H9 (cell line): ENCODE results near the gene RABGAP1. TPM values are rescaled to one million over a fixed set of nuclear protein-coding genes. Genes with fewer than 3 reads are reported as not detected.

Experiments
- DNase-seq: peaks from one replicate; pipeline ENCODE4 v3.0.0-alpha.2; 2017
- H2AFZ ChIP-seq: one replicate; pipeline ENCODE4 v1.6.1; 2013; ENCODE audit warnings: mild to moderate bottlenecking, low read length, control low read depth, moderate library complexity
- H2AK5ac ChIP-seq: 2 replicates; pipeline ENCODE4 v1.6.1; 2013; ENCODE audit warnings: low read length, control low read depth, mixed read lengths; ENCODE audit not compliant: insufficient read length
- H2BK120ac ChIP-seq: one replicate; pipeline ENCODE4 v1.6.1; 2013; ENCODE audit warnings: low read depth, mild to moderate bottlenecking, low read length, control low read depth, inconsistent platforms; ENCODE audit not compliant: poor library complexity, severe bottlenecking
- H2BK12ac ChIP-seq: 2 replicates; pipeline ENCODE4 v1.6.1; 2013; ENCODE audit warnings: low read length, control low read depth, mixed read lengths, low read depth; ENCODE audit not compliant: insufficient read length
- H2BK15ac ChIP-seq: 2 replicates; pipeline ENCODE4 v1.6.1; 2013; ENCODE audit warnings: low read depth, low read length, control low read depth
- H2BK20ac ChIP-seq: one replicate; pipeline ENCODE4 v1.6.1; 2013; ENCODE audit warnings: low read depth, mild to moderate bottlenecking, low read length, control low read depth, inconsistent platforms; ENCODE audit not compliant: poor library complexity, severe bottlenecking
- H2BK5ac ChIP-seq: 2 replicates; pipeline ENCODE4 v1.6.1; 2013; ENCODE audit warnings: low read length, control low read depth, mixed read lengths; ENCODE audit not compliant: insufficient read length
- H3K14ac ChIP-seq: 2 replicates; pipeline ENCODE4 v1.6.1; 2013; ENCODE audit warnings: low read length, control low read depth; ENCODE audit not compliant: insufficient read depth
- H3K18ac ChIP-seq: 2 replicates; pipeline ENCODE4 v1.6.1; 2013; ENCODE audit warnings: low read depth, mild to moderate bottlenecking, mixed read lengths, low read length, control low read depth; ENCODE audit not compliant: insufficient read length
- H3K23ac ChIP-seq: 2 replicates; pipeline ENCODE4 v1.6.1; 2013; ENCODE audit warnings: low read length, control low read depth, mixed read lengths, low read depth; ENCODE audit not compliant: insufficient read length
- H3K23me2 ChIP-seq: 2 replicates; pipeline ENCODE4 v1.6.1; 2013; ENCODE audit warnings: low read depth, mild to moderate bottlenecking, mixed read lengths, low read length, control low read depth; ENCODE audit not compliant: insufficient read length, poor library complexity, severe bottlenecking
- H3K27ac ChIP-seq: 2 replicates; pipeline ENCODE4 v1.5.1; 2013; ENCODE audit warnings: low read length, control low read depth, mixed read lengths, low read depth; ENCODE audit not compliant: insufficient read length
- H3K27me3 ChIP-seq: 2 replicates; pipeline ENCODE4 v1.6.1; 2013; ENCODE audit warnings: low read length, control low read depth, inconsistent platforms; ENCODE audit not compliant: insufficient read depth
- H3K4ac ChIP-seq: 2 replicates; pipeline ENCODE4 v1.6.1; 2013; ENCODE audit warnings: low read depth, mild to moderate bottlenecking, control low read depth, inconsistent platforms, low read length, moderate library complexity
- H3K4me1 ChIP-seq: 2 replicates; pipeline ENCODE4 v1.6.1; 2013; ENCODE audit warnings: low read length, control low read depth, inconsistent platforms; ENCODE audit not compliant: insufficient read depth
- H3K4me2 ChIP-seq: 2 replicates; pipeline ENCODE4 v1.6.1; 2013; ENCODE audit warnings: low read length, control low read depth, mixed read lengths; ENCODE audit not compliant: insufficient read length, insufficient read depth
- H3K56ac ChIP-seq: 2 replicates; pipeline ENCODE4 v1.6.1; 2013; ENCODE audit warnings: low read depth, mild to moderate bottlenecking, mixed read lengths, low read length, control low read depth; ENCODE audit not compliant: insufficient read length
- H3K79me1 ChIP-seq: 2 replicates; pipeline ENCODE4 v1.6.1; 2013; ENCODE audit warnings: low read depth, mild to moderate bottlenecking, moderate library complexity, low read length, control low read depth, inconsistent platforms; ENCODE audit not compliant: insufficient read depth, poor library complexity, severe bottlenecking
- H3K79me2 ChIP-seq: 2 replicates; pipeline ENCODE4 v1.6.1; 2013; ENCODE audit warnings: low read length, control low read depth, inconsistent platforms; ENCODE audit not compliant: insufficient read depth
- H3K9ac ChIP-seq: 2 replicates; pipeline ENCODE4 v1.6.1; 2013; ENCODE audit warnings: low read length, control low read depth, mixed read lengths; ENCODE audit not compliant: insufficient read length; ENCODE audit errors: extremely low read depth
- H3K9me3 ChIP-seq: one replicate; pipeline ENCODE4 v1.6.1; 2013; ENCODE audit warnings: low read depth, low read length, inconsistent platforms; ENCODE audit not compliant: control insufficient read depth
- H3T11ph ChIP-seq: one replicate; pipeline ENCODE4 v1.6.1; 2013; ENCODE audit warnings: mild to moderate bottlenecking, low read length, control low read depth, inconsistent platforms
- H4K20me1 ChIP-seq: one replicate; pipeline ENCODE4 v1.6.1; 2013; ENCODE audit not compliant: control insufficient read depth, insufficient read length, insufficient read depth
- H4K5ac ChIP-seq: 2 replicates; pipeline ENCODE4 v1.6.1; 2013; ENCODE audit warnings: low read depth, mild to moderate bottlenecking, mixed read lengths, low read length, control low read depth; ENCODE audit not compliant: insufficient read length
- H4K8ac ChIP-seq: replicated peaks from 2 replicates; pipeline ENCODE4 v1.6.1; 2013; ENCODE audit warnings: low read length, control low read depth, mixed read lengths, low read depth; ENCODE audit not compliant: insufficient read length
- H4K91ac ChIP-seq: 2 replicates; pipeline ENCODE4 v1.6.1; 2013; ENCODE audit warnings: low read depth, mild to moderate bottlenecking, moderate library complexity, mixed read lengths, low read length, control low read depth; ENCODE audit not compliant: insufficient read length
- H3K27ac Mint-ChIP-seq, 3 experiments: 2 replicates in 2 of 3; 3 replicates in 1 of 3; pipeline ENCODE4 v1.8.0; 2020 to 2021; ENCODE audit warnings: mixed read lengths in 3 of 3, mild to moderate bottlenecking in 1 of 3, moderate library complexity in 1 of 3
- H3K27me3 Mint-ChIP-seq: 2 replicates; pipeline ENCODE4 v1.8.0; 2021; ENCODE audit warnings: low read depth, mild to moderate bottlenecking, moderate library complexity, mixed read lengths
- H3K36me3 Mint-ChIP-seq, 3 experiments: 2 replicates in 2 of 3; 3 replicates in 1 of 3; pipeline ENCODE4 v1.8.0; 2020 to 2021; ENCODE audit warnings: low read depth in 3 of 3, mixed read lengths in 3 of 3; ENCODE audit not compliant: insufficient read depth in 1 of 3
- H3K4me1 Mint-ChIP-seq, 2 experiments: 2 replicates each; pipeline ENCODE4 v1.8.0; 2020; ENCODE audit warnings: mixed read lengths in 2 of 2
- H3K4me3 Mint-ChIP-seq, 2 experiments: 2 replicates in 1 of 2; 3 replicates in 1 of 2; pipeline ENCODE4 v1.8.0; 2020 to 2021; ENCODE audit warnings: mild to moderate bottlenecking in 2 of 2, mixed read lengths in 2 of 2, moderate library complexity in 1 of 2
- H3K9me3 Mint-ChIP-seq, 2 experiments: 2 replicates in 1 of 2; 3 replicates in 1 of 2; pipeline ENCODE4 v1.8.0; 2020; ENCODE audit warnings: mild to moderate bottlenecking in 2 of 2, mixed read lengths in 2 of 2, moderate library complexity in 1 of 2
- WGBS: extraction: QIAGEN DNeasy Blood & Tissue Kit; methylation state at CpG from one replicate; pipeline ENCODE4 v1.1.7; 2013; ENCODE audit warnings: missing lambda C conversion rate, low lambda C conversion rate, mixed read lengths; ENCODE audit not compliant: insufficient read length; ENCODE audit errors: extremely low coverage; 5-methylcytosine and 5-hydroxymethylcytosine counted together
- total RNA-seq: library from RNA; stranded (reverse); gene quantifications from 2 replicates; pipeline ENCODE4 v1.2.1, GENCODE V29; 2021
- TF ChIP-seq, protein P1 (sequence below): fragments of 200-600 bp; sonication (generic); conservative IDR thresholded peaks from 3 replicates; pipeline ENCODE4 v1.8.0; 2021; ENCODE audit warnings: antibody characterized with exemption, mild to moderate bottlenecking

The RABGAP1 gene
- total RNA-seq, 1 experiment from 2014 or later = 31.6 TPM

DNA sequence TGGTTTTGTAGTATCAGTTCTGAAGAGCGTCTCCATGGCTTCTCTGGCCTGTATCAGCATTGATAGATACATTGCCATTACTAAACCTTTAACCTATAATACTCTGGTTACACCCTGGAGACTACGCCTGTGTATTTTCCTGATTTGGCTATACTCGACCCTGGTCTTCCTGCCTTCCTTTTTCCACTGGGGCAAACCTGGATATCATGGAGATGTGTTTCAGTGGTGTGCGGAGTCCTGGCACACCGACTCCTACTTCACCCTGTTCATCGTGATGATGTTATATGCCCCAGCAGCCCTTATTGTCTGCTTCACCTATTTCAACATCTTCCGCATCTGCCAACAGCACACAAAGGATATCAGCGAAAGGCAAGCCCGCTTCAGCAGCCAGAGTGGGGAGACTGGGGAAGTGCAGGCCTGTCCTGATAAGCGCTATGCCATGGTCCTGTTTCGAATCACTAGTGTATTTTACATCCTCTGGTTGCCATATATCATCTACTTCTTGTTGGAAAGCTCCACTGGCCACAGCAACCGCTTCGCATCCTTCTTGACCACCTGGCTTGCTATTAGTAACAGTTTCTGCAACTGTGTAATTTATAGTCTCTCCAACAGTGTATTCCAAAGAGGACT is 94.2 kb downstream of the RABGAP1 start:
- no peak overlapping the region for H2BK5ac ChIP-seq
- no peak overlapping the region for H3K4ac ChIP-seq
- H3K79me2 ChIP-seq = no peaks in the 10 kb centered on the region
- H3K56ac ChIP-seq = no peak overlapping the region
- no peaks in the 10 kb centered on the region for H3K27me3 ChIP-seq
- H3K27me3 Mint-ChIP-seq = no peaks in the 10 kb centered on the region
- no peak overlapping the region for H3K4me2 ChIP-seq
- H3K27ac Mint-ChIP-seq = 0 out of 7 replicates have a peak overlapping the region, but pooled peaks of 1 of the 3 experiments have one; percentile 19
- H2AK5ac ChIP-seq = no peak overlapping the region
- H3K9me3 Mint-ChIP-seq = no peaks in the 10 kb centered on the region
- no peaks in the 10 kb centered on the region for H4K20me1 ChIP-seq
- H4K91ac ChIP-seq = no peak overlapping the region
- H3K27ac ChIP-seq = no peak overlapping the region
- no peak overlapping the region for H3K9ac ChIP-seq
- TF ChIP-seq, protein P1, sequence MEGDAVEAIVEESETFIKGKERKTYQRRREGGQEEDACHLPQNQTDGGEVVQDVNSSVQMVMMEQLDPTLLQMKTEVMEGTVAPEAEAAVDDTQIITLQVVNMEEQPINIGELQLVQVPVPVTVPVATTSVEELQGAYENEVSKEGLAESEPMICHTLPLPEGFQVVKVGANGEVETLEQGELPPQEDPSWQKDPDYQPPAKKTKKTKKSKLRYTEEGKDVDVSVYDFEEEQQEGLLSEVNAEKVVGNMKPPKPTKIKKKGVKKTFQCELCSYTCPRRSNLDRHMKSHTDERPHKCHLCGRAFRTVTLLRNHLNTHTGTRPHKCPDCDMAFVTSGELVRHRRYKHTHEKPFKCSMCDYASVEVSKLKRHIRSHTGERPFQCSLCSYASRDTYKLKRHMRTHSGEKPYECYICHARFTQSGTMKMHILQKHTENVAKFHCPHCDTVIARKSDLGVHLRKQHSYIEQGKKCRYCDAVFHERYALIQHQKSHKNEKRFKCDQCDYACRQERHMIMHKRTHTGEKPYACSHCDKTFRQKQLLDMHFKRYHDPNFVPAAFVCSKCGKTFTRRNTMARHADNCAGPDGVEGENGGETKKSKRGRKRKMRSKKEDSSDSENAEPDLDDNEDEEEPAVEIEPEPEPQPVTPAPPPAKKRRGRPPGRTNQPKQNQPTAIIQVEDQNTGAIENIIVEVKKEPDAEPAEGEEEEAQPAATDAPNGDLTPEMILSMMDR = no peak
- no peak overlapping the region for H3K4me3 Mint-ChIP-seq
- peaks cover 0 to 11% of the 10 kb centered on the region in 2 experiments; a peak in 2 of 4 replicates for H3K4me1 Mint-ChIP-seq
- H3K18ac ChIP-seq = no peak overlapping the region
- H2BK120ac ChIP-seq = no peak overlapping the region
- no peak overlapping the region for H2AFZ ChIP-seq
- peaks cover 0 to 13% (median 4%) of the 10 kb centered on the region in 3 experiments; a peak in 4 of 7 replicates for H3K36me3 Mint-ChIP-seq
- H3K14ac ChIP-seq = no peak overlapping the region
- H2BK12ac ChIP-seq = no peak overlapping the region
- H2BK15ac ChIP-seq = no peak overlapping the region
- H3K4me1 ChIP-seq = no peaks in the 10 kb centered on the region
- no peaks in the 10 kb centered on the region for H3K79me1 ChIP-seq
- H4K5ac ChIP-seq = no peak overlapping the region
- no peak for DNase-seq
- no peak overlapping the region for H2BK20ac ChIP-seq
- no CpG with 5 or more reads among the region's 13 CpGs for WGBS
- no peak overlapping the region for H3K23ac ChIP-seq
- no peak overlapping the region for H4K8ac ChIP-seq
- H3K9me3 ChIP-seq = no peaks in the 10 kb centered on the region
- no peak overlapping the region for H3T11ph ChIP-seq
- H3K23me2 ChIP-seq = no peaks in the 10 kb centered on the region
